ENCODE data around the gene TOGARAM2. TPM values are rescaled to one million over a fixed set of nuclear protein-coding genes. Genes with fewer than 3 reads are reported as not detected.

The TOGARAM2 gene
- total RNA-seq, 2 donors from 2014 or later, result 0.24 to 0.59 TPM

DNA sequence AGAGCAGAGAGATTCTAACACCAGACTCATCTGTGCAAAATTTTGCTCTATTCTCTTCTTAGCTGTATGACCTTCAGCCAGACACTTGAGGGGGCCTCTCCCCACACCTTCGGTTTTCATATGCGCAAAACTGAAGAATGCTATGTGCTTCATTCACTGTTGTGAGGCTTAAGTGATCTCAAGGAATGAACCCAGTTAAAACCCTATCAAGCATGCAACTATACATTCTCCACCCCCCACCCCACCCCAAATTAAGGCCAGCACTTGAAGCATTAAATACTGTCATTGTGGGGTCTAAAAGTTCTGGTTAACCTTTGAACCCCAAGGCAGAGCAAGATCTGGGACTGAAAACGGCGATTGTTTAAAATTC is 83.2 kb downstream of the TOGARAM2 start:
- Histone ChIP-seq H3K4me3 (no peak overlapping the region), H3K27ac (no peak overlapping the region)
- intact Hi-C loops (cut with DNase I), result no loop called here

DNA sequence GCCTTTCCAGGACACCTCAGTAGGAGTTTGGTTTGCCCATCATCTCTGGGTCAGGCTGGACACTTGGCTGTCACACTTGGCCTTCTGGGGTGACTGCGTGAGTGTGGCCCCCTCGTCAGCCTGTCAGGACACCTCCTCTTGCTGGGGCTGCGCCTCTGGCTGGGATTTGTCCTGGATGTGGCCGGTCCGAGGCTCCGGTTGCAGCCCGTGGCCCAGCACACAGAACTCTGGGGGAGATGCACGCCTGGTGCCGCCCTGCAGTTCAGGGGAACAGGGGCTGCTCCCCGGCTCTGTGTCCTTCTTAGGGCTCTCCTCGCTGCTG is 83.6 kb downstream of the TOGARAM2 start:
- H3K4me3 ChIP-seq, result no peak overlapping the region
- intact Hi-C loops (cut with DNase I), result no loop called here
- no peak overlapping the region for H3K27ac ChIP-seq
- no peaks in the 10 kb centered on the region for H3K27me3 ChIP-seq
- H3K4me1 ChIP-seq, result no peaks in the 10 kb centered on the region
- no peaks in the 10 kb centered on the region for H3K9me3 ChIP-seq
- no peak for DNase-seq
- no peak overlapping the region for H3K9ac ChIP-seq (ENCODE audit: low read depth in 2 of 2, low read length in 2 of 2)
- no peaks in the 10 kb centered on the region for H3K36me3 ChIP-seq
- TF ChIP-seq, protein P1, sequence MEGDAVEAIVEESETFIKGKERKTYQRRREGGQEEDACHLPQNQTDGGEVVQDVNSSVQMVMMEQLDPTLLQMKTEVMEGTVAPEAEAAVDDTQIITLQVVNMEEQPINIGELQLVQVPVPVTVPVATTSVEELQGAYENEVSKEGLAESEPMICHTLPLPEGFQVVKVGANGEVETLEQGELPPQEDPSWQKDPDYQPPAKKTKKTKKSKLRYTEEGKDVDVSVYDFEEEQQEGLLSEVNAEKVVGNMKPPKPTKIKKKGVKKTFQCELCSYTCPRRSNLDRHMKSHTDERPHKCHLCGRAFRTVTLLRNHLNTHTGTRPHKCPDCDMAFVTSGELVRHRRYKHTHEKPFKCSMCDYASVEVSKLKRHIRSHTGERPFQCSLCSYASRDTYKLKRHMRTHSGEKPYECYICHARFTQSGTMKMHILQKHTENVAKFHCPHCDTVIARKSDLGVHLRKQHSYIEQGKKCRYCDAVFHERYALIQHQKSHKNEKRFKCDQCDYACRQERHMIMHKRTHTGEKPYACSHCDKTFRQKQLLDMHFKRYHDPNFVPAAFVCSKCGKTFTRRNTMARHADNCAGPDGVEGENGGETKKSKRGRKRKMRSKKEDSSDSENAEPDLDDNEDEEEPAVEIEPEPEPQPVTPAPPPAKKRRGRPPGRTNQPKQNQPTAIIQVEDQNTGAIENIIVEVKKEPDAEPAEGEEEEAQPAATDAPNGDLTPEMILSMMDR (IDR thresholded peaks at IDR 0.05), result no peak

More for the DNA sequence above, 83.2 kb downstream of the TOGARAM2 start:
- Histone ChIP-seq H3K9me3 (no peaks in the 10 kb centered on the region), H3K27me3 (no peaks in the 10 kb centered on the region), H3K36me3 (no peaks in the 10 kb centered on the region), H3K4me1 (no peaks in the 10 kb centered on the region), H3K9ac (ENCODE audit: low read depth in 2 of 2, low read length in 2 of 2) (no peak overlapping the region)
- no peak for DNase-seq
- TF ChIP-seq, protein P1 (IDR thresholded peaks at IDR 0.05), result no peak

DNA sequence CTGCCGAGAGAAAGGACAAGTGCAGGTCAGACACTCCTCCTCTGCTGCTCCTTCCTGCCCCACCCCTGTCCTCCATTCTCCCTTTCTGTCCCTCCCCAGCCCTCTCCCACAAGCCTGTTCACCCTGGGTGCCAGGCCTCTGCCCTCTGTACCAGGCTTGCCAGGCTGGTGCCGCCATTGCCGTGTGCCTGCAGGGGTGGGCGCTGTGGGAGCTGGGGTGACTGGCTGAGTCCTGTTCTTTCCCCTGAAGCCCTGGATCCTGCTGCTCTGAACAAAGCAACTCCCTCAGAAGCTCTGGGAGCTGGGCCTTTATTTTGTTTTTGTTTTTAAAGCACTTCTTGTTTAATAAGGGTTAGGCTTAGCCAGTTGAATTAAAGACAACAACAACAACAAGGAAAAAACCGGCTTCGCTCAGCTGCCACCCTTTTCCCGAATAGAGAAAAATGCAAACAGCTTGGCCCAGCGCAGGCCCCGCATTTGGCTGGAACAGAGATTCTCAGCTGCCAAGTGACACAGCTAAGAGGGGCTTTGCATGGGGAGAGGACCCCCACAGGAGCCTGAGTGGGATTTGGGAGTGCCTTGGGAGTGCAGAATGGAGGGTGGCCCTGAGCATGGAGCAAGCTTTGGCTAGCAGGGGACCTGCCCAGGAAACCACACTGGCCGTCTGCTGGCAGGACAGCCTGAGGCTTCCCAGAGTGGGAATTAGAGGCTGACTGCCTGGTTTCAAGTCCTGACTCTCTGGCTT is 84.1 kb downstream of the TOGARAM2 start:
- Histone ChIP-seq H3K4me1 (no peaks in the 10 kb centered on the region), H3K36me3 (no peaks in the 10 kb centered on the region), H3K9ac (ENCODE audit: low read depth in 2 of 2, low read length in 2 of 2) (no peak overlapping the region), H3K4me3 (no peak overlapping the region), H3K27me3 (no peaks in the 10 kb centered on the region), H3K27ac (no peak overlapping the region), H3K9me3 (no peaks in the 10 kb centered on the region)
- no peak for DNase-seq
- intact Hi-C loops (cut with DNase I), result no loop called here
- TF ChIP-seq, protein P1 (IDR thresholded peaks at IDR 0.05), result no peak

DNA sequence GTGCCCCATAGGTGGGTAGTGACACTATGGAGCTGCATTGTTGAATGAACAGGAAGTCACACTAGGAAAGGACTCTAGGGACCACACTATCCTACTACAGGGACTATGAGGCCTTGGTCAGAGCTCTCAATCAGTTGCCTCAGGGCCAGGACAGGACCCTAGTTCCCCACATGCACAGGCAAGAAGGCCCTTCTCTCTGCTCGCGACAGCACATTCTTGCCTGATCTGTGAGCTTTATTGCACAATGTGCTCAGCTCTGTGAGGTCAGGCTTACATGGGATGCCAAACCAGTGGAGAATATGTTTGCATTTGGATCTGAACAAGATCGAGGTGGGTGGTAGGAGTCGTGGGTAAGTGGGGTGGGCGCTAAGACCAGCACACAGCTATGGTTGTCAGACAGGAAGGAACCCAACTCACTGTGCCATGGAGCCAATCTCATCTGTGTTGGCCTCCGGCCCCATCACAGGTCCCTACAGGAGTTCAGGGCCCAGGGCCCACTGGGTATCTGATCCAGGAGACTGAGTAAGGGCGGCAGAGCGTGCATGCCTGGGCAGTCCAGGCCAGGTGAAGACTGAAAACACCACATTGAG is 85.3 kb downstream of the TOGARAM2 start:
- no peaks in the 10 kb centered on the region for H3K36me3 ChIP-seq
- H3K27me3 ChIP-seq, result no peaks in the 10 kb centered on the region
- DNase-seq, result no peak
- intact Hi-C loops (cut with DNase I), result no loop called here
- TF ChIP-seq, protein P1 (IDR thresholded peaks at IDR 0.05), result no peak
- no peak overlapping the region for H3K4me3 ChIP-seq
- no peak overlapping the region for H3K27ac ChIP-seq
- H3K4me1 ChIP-seq, result no peaks in the 10 kb centered on the region
- H3K9me3 ChIP-seq, result no peaks in the 10 kb centered on the region
- H3K9ac ChIP-seq (ENCODE audit: low read depth in 2 of 2, low read length in 2 of 2), result no peak overlapping the region

DNA sequence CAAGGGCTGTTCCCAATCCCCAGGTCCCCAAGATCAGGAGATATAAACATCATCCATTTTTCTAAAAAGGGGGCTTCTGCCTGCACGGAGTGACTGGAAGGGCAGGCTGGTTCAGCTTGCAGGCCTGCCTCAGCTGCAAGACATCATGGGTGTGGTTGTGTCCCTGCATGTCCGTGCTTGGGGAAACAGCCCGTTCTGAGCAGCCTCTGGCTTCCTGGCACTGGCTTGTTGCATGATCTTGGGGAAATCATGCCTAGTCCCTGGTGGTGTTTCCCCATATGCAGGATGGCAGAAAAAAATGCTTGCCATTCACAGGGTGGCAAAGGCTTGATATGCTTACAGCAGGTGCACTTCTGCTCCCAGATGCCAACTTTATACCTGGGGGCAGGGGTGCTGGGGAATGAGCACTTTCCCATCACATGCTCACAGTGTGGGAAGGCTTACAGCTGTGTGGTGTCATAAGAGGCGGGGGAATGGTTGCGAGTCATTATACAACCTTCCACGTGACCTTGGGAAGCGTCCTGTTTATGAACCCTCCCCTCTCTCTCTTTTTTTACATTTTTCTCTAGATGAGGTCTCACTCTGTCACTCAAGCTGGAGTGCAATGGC is 86.0 kb downstream of the TOGARAM2 start:
- DNase-seq, result no peak

More for the DNA sequence above, 86.0 kb downstream of the TOGARAM2 start:
- Histone ChIP-seq H3K36me3 (no peaks in the 10 kb centered on the region), H3K27me3 (no peaks in the 10 kb centered on the region), H3K9me3 (no peaks in the 10 kb centered on the region), H3K27ac (no peak overlapping the region), H3K4me3 (no peak overlapping the region), H3K4me1 (no peaks in the 10 kb centered on the region), H3K9ac (ENCODE audit: low read depth in 2 of 2, low read length in 2 of 2) (no peak overlapping the region)
- intact Hi-C loops (cut with DNase I), result no loop called here
- TF ChIP-seq, protein P1 (IDR thresholded peaks at IDR 0.05), result no peak

Data from colonic mucosa (tissue), 4 donors.